Activated T-helper 17 cell treated with anti-CD3 and anti-CD28 coated beads, Interleukin-2, amount 50 U/mL, for 72 hours (primary cell): ENCODE data around the gene PMAIP1. TPM values are rescaled to one million over a fixed set of nuclear protein-coding genes. Genes with fewer than 3 reads are reported as not detected.
"Not testable (repeated sequence)": the region's sequence is repeated elsewhere in the genome, so short reads cannot be mapped to it uniquely, and the experiment has no call there.

ENCODE experiments used
- ATAC-seq: fragments of 150-1000 bp; cut with Tn5 transposase; replicated peaks from 2 replicates; pipeline ENCODE4 v1.10.0; 2021; ENCODE audit warnings: mild to moderate bottlenecking, moderate library complexity
- H3K27ac Mint-ChIP-seq: one replicate; pipeline ENCODE4 v1.8.0; 2022; ENCODE audit warnings: mixed read lengths
- H3K27me3 Mint-ChIP-seq: one replicate; pipeline ENCODE4 v1.8.0; 2022; ENCODE audit warnings: mixed read lengths
- H3K36me3 Mint-ChIP-seq: one replicate; pipeline ENCODE4 v1.8.0; 2022; ENCODE audit warnings: low read depth, mild to moderate bottlenecking, mixed read lengths
- H3K4me1 Mint-ChIP-seq: one replicate; pipeline ENCODE4 v1.8.0; 2022; ENCODE audit warnings: mixed read lengths
- H3K4me3 Mint-ChIP-seq: one replicate; pipeline ENCODE4 v1.8.0; 2022; ENCODE audit warnings: mild to moderate bottlenecking, mixed read lengths
- H3K9me3 Mint-ChIP-seq: one replicate; pipeline ENCODE4 v1.8.0; 2022; ENCODE audit warnings: mixed read lengths
- total RNA-seq, 2 donors: library from RNA; stranded (reverse); gene quantifications; one replicate each; pipeline ENCODE4 v1.2.3, GENCODE V29; 2022

PMAIP1 gene
- total RNA-seq = 10 to 100 TPM; 62.7 to 83.1 TPM

GRCh38 chr18:59899298-59900221 lies at the start of gene PMAIP1:
Gene PMAIP1 (plus strand): TSS chr18:59899996. CDS start chr18:59900178, 182 bp downstream.
- ATAC-seq = peak; percentile 71
- Mint-ChIP-seq H3K4me1 (peaks cover 27% of the 10 kb centered on the region), H3K27me3 (no peaks in the 10 kb centered on the region), H3K27ac (peak within 1 kb of the TSS; percentile 99), H3K9me3 (no peaks in the 10 kb centered on the region), H3K36me3 (peaks cover 55% of the 10 kb centered on the region), H3K4me3 (peak within 1 kb of the TSS; percentile 96)

GRCh38 chr18:59851784-59852399 lies 47.9 kb upstream of the PMAIP1 start:
- no peak overlapping the region for H3K4me3 Mint-ChIP-seq
- no peak overlapping the region for H3K27ac Mint-ChIP-seq
- H3K4me1 Mint-ChIP-seq = peaks cover 4% of the 10 kb centered on the region
- no peaks in the 10 kb centered on the region for H3K36me3 Mint-ChIP-seq
- no peak for ATAC-seq
- H3K9me3 Mint-ChIP-seq = no peaks in the 10 kb centered on the region
- no peaks in the 10 kb centered on the region for H3K27me3 Mint-ChIP-seq

- H3K9me3 Mint-ChIP-seq = no peaks in the 10 kb centered on the region
- H3K4me3 Mint-ChIP-seq = no peak overlapping the region
- no peaks in the 10 kb centered on the region for H3K27me3 Mint-ChIP-seq
- no peak overlapping the region for H3K27ac Mint-ChIP-seq
- ATAC-seq = no peak
- H3K36me3 Mint-ChIP-seq = no peaks in the 10 kb centered on the region
- H3K4me1 Mint-ChIP-seq = no peaks in the 10 kb centered on the region
Measured at GRCh38 chr18:59852548-59852947, 47.2 kb upstream of the PMAIP1 start.

GRCh38 chr18:59853380-59853779 lies 46.4 kb upstream of the PMAIP1 start:
- Mint-ChIP-seq H3K4me3 (no peak overlapping the region), H3K9me3 (no peaks in the 10 kb centered on the region), H3K36me3 (no peaks in the 10 kb centered on the region), H3K4me1 (no peaks in the 10 kb centered on the region), H3K27ac (no peak overlapping the region), H3K27me3 (no peaks in the 10 kb centered on the region)
- no peak for ATAC-seq

- H3K9me3 Mint-ChIP-seq, H3K4me3 Mint-ChIP-seq, H3K4me1 Mint-ChIP-seq, H3K27ac Mint-ChIP-seq, ATAC-seq, H3K36me3 Mint-ChIP-seq, H3K27me3 Mint-ChIP-seq: not testable (repeated sequence)
Measured at GRCh38 chr18:59853988-59854387, 45.8 kb upstream of the PMAIP1 start.

GRCh38 chr18:59861009-59861408 lies 38.8 kb upstream of the PMAIP1 start:
- no peaks in the 10 kb centered on the region for H3K36me3 Mint-ChIP-seq
- H3K27me3 Mint-ChIP-seq = no peaks in the 10 kb centered on the region
- no peaks in the 10 kb centered on the region for H3K4me1 Mint-ChIP-seq
- H3K4me3 Mint-ChIP-seq = no peak overlapping the region
- no peak for ATAC-seq
- no peak overlapping the region for H3K27ac Mint-ChIP-seq
- no peaks in the 10 kb centered on the region for H3K9me3 Mint-ChIP-seq

- Mint-ChIP-seq H3K27me3 (no peaks in the 10 kb centered on the region), H3K9me3 (no peaks in the 10 kb centered on the region), H3K4me3 (no peak overlapping the region), H3K36me3 (no peaks in the 10 kb centered on the region), H3K4me1 (no peaks in the 10 kb centered on the region), H3K27ac (no peak overlapping the region)
- ATAC-seq = no peak
Measured at GRCh38 chr18:59861963-59862819, 37.6 kb upstream of the PMAIP1 start.

- Mint-ChIP-seq H3K27me3 (no peaks in the 10 kb centered on the region), H3K27ac (no peak overlapping the region), H3K36me3 (no peaks in the 10 kb centered on the region), H3K4me1 (no peaks in the 10 kb centered on the region), H3K9me3 (no peaks in the 10 kb centered on the region), H3K4me3 (no peak overlapping the region)
- ATAC-seq = no peak
Measured at GRCh38 chr18:59865241-59865986, 34.4 kb upstream of the PMAIP1 start.

- Mint-ChIP-seq H3K4me1 (no peaks in the 10 kb centered on the region), H3K4me3 (no peak overlapping the region), H3K27me3 (no peaks in the 10 kb centered on the region), H3K9me3 (no peaks in the 10 kb centered on the region), H3K36me3 (no peaks in the 10 kb centered on the region), H3K27ac (no peak overlapping the region)
- ATAC-seq = no peak
Measured at GRCh38 chr18:59866551-59867269, 33.1 kb upstream of the PMAIP1 start.

- no peaks in the 10 kb centered on the region for H3K9me3 Mint-ChIP-seq
- no peak for ATAC-seq
- H3K4me1 Mint-ChIP-seq = no peaks in the 10 kb centered on the region
Measured at GRCh38 chr18:59867337-59868104, 32.3 kb upstream of the PMAIP1 start.

GRCh38 chr18:59870623-59871130 lies 29.1 kb upstream of the PMAIP1 start:
- Mint-ChIP-seq H3K9me3 (no peaks in the 10 kb centered on the region), H3K27ac (no peak overlapping the region), H3K4me3 (no peak overlapping the region), H3K27me3 (peaks cover under 1% of the 10 kb centered on the region), H3K4me1 (peaks cover 4% of the 10 kb centered on the region), H3K36me3 (no peaks in the 10 kb centered on the region)
- no peak for ATAC-seq

More at GRCh38 chr18:59867337-59868104, 32.3 kb upstream of the PMAIP1 start:
- Mint-ChIP-seq H3K27ac (no peak overlapping the region), H3K4me3 (no peak overlapping the region), H3K27me3 (no peaks in the 10 kb centered on the region), H3K36me3 (no peaks in the 10 kb centered on the region)

GRCh38 chr18:59871711-59872362 lies 28.0 kb upstream of the PMAIP1 start:
- Mint-ChIP-seq H3K4me3 (no peak overlapping the region), H3K4me1 (peaks cover 4% of the 10 kb centered on the region), H3K9me3 (no peaks in the 10 kb centered on the region), H3K27me3 (peaks cover 2% of the 10 kb centered on the region), H3K27ac (no peak overlapping the region), H3K36me3 (no peaks in the 10 kb centered on the region)
- no peak for ATAC-seq
